Limb (tissue), 2 donors: ENCODE data around the gene UMODL1.

ENCODE experiments used
- DNase-seq, 2 donors: peaks; one replicate each; pipeline ENCODE4 v3.0.0-alpha.2; 2016; ENCODE audit errors: extremely low spot score in 2 of 2

UMODL1 gene

GRCh38 chr21:42079939-42080787 is 9.0 kb downstream of the UMODL1 start:
- DNase-seq = no peak

DNA sequence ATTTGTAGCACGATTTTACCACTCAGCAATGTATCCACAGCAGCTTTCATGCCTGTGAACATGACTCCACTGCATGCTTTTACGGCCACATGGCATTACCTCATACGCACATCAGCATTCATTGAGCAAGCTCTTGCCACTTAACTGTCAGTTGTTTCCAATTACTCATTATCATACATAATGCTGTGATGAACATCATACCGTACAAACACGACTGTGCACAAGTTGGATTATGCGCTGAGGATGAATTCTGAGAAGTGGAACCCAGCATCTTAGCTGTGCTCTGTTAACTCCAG is 9.6 kb downstream of the UMODL1 start:
- DNase-seq = peak in 1 of 2 donors; percentile 29

GRCh38 chr21:42081138-42081537 is 10.0 kb downstream of the UMODL1 start:
- no peak for DNase-seq

- no peak for DNase-seq
Observed at GRCh38 chr21:42081931-42082381, 10.8 kb downstream of the UMODL1 start.

DNA sequence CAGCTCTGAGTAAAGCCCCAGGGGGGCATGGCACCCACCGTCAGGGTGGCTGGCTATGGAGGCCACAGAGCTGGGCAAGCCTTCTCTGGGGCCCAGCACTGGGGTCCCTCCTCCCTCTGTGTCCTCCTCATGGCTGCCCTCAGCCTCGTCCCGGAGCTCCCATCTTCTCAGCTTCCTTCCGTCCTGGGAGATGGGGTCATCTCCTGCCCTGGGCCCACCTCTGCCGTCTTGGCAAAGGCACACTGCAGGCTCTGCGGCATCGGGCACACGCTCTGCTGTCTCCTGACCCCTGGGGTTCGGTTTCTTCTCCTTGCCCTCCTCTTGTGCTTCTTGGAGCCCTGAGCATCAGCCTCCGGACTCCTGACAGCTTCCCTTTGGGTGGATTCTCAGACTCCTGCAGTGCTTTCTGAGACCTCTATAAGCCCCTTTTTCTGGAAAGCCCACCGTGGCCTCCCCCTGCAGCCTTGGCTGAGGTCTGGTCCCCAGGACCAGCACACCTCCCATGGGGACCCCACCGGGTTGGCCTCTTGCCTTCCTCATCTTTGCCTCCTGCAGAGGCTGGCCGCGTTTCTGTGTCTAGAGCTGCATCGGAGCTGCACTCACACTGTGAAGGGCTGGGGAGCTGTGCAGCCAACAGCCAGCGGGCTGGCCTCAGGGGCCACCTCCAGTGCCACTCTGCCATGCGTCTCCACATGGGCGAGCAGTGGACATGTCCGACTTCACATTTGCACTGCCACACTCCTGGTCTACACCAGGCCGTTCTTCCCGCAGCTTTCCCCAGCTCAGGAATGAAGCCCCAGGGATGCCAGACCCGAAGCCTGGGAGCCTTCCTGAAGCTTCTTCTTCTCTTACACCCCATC is 11.6 kb downstream of the UMODL1 start:
- no peak for DNase-seq

GRCh38 chr21:42083361-42083690 is 12.2 kb downstream of the UMODL1 start:
- no peak for DNase-seq

- DNase-seq = no peak
Observed at GRCh38 chr21:42084079-42084478, 13.0 kb downstream of the UMODL1 start.

GRCh38 chr21:42085246-42086077 is 14.3 kb downstream of the UMODL1 start:
- no peak for DNase-seq

- no peak for DNase-seq
Observed at GRCh38 chr21:42086969-42087368, 15.9 kb downstream of the UMODL1 start.

- DNase-seq = no peak
Observed at GRCh38 chr21:42088148-42088547, 17.0 kb downstream of the UMODL1 start.

- DNase-seq = no peak
Observed at GRCh38 chr21:42088658-42089057, 17.5 kb downstream of the UMODL1 start.

- no peak for DNase-seq
Observed at GRCh38 chr21:42089093-42089631, 18.0 kb downstream of the UMODL1 start.

GRCh38 chr21:42089665-42090310 is 18.7 kb downstream of the UMODL1 start:
- no peak for DNase-seq

DNA sequence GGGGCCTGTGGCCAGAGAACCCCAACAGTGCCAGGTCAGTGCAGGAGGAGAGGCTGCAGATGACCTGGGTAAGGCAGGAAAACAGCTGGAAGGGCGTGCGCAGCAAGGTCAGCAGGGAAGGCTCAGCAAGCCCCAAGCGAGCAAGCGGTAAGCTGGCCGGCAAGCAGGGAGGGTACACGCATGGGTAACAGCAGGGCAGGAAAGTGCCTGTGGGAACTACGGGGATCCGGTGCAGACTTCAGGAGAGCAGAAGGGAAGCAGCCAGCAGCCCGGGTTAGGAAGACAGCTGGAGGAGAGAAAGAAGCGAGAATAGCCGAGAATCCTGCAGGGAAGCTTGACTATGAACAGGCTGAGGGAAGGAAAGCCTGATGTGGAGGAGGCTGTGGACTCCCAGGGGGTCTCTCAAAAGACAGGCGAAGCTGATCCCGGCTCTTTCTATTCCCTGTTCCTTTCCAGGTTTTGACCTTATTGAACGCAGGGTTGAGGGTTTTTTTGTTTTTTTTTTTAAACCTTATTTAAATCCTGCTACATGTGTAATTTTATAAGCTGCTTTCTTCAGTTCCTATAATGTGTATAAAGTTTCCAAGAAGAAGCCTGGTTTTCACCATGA is 20.9 kb downstream of the UMODL1 start:
- DNase-seq = no peak

- no peak for DNase-seq
Observed at GRCh38 chr21:42092771-42093170, 21.7 kb downstream of the UMODL1 start.

- DNase-seq = no peak
Observed at GRCh38 chr21:42093186-42093585, 22.1 kb downstream of the UMODL1 start.

DNA sequence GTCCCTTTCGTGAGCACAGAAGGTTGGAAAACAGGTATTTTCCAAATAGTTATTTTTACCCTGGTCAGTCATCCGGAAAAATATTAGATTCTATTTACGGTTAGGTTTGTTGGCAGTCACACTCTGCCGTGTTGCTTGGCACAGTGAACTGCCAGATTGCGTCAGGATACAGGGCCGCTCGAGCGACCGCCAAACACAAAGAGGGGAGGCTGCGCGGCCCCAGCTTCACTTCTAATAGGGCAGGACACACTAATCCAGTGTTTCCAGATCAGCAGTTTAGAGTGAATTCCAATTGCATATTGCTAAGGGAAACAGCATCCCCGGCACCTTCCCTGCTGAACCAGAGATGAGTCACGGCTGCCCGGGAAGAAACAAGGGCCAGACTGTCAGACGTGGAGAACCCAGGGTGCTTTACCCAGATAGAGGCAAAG is 22.9 kb downstream of the UMODL1 start:
- DNase-seq = no peak

DNA sequence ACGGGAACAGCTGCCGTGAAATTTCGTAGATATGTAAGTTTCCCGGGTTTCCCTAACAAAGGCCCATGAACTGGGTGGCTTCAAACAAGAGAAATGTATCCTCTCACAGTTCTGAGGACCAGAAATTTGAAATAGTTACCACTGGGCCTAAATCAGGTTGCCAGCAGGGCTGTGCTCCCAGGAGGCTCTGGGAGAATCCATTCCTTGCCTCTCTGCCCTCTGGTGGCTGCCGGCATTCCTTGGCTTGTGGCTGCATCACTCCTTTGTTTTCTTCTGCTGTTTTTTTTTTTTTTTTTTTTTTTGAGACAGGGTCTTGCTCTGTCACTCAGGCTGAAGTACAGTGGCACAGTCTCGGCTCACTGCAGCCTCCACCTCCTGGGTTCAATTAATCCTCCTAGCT is 23.7 kb downstream of the UMODL1 start:
- no peak for DNase-seq

- DNase-seq = no peak
Observed at GRCh38 chr21:42095581-42095980, 24.5 kb downstream of the UMODL1 start.

GRCh38 chr21:42096566-42096965 is 25.4 kb downstream of the UMODL1 start:
- DNase-seq = no peak

GRCh38 chr21:42097274-42097673 is 26.2 kb downstream of the UMODL1 start:
- DNase-seq = no peak
